IPS-18c (cell line): ENCODE data around the gene CDC25B.

Source experiments
- H3K4me3 ChIP-seq: 2 replicates; pipeline ENCODE4 v1.7.0; 2013; ENCODE audit warnings: low read depth, mild to moderate bottlenecking, low read length, moderate library complexity; ENCODE audit not compliant: insufficient read depth
- H3K9me3 ChIP-seq: one replicate; pipeline ENCODE4 v1.6.1; 2013; ENCODE audit warnings: mild to moderate bottlenecking, low read length, moderate library complexity; ENCODE audit not compliant: control insufficient read depth, insufficient read depth

CDC25B gene

DNA sequence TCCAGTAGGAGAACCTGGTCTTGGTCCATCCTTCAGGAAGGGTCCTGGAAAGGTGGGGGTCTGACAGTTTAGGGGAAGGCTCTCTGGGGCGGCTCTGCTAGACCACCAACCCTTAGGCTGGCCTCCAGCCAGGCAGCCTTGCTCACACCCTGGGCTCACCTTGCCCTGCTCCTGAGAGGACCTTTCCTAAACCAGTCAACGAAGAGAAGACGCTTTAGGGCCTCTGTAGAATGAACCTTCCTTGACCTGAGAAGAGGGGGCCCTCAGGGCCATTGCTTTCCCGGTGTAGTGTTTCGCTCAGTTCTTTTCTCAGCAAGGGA, 1.1 kb downstream of the CDC25B start:
- H3K4me3 ChIP-seq, result peak overlapping the region; percentile 73; the same call in 1 of the 2 replicates
- no peaks in the 10 kb centered on the region for H3K9me3 ChIP-seq

DNA sequence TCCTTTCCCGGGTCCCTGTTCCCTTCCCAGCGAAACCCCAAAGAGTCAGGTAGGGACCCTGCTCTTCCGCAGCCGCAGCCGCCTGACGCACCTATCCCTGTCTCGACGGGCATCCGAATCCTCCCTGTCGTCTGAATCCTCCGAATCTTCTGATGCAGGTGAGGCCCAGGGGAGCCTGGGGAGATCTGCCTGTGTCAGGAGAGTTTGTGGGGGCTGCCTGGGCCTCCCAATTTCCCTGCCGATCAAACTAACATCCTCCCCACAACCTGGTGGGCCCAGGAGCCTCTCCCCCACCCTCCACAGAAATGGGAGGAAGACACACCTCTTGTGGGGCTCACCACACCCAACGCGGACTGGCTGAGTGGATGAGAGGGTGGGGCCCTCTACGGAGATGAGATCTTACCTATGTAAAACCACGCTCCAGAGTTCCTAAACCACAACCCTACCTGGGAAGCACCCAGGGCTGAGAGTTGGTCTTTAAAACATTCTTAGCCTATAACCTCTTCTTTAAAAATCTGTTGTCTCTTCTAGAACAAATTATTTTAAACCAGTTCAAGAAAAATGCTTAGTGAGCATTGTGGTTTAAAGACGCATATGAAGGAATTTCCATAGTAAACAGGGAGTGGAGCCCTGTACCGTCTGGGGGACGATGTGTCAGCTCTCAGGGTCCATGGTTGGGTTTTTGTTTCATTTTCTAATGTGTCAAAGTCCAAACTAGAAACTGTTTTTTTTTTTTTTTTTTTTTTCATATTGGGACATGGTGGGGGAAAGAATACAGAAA, 1.7 kb downstream of the CDC25B start:
- Histone ChIP-seq H3K9me3 (no peaks in the 10 kb centered on the region), H3K4me3 (no peak overlapping the region)

DNA sequence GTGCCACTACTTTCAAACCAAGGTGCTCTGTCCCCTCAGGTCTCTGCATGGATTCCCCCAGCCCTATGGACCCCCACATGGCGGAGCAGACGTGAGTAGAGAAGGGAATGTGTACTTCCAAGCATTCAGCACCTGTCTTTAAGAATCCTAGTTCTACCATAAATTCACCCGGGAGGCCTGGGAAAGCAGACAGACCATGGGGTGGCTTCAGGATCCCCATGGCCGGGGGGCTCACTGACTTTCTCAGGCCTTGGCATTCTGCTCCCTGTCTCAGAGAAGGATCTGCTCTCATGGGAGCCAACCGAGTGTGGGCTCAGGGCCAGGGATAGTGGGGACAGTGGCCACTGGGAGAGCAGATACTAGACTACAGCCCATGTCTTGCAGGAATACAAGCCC, 2.3 kb downstream of the CDC25B start:
- Histone ChIP-seq H3K9me3 (no peaks in the 10 kb centered on the region), H3K4me3 (no peak overlapping the region)

DNA sequence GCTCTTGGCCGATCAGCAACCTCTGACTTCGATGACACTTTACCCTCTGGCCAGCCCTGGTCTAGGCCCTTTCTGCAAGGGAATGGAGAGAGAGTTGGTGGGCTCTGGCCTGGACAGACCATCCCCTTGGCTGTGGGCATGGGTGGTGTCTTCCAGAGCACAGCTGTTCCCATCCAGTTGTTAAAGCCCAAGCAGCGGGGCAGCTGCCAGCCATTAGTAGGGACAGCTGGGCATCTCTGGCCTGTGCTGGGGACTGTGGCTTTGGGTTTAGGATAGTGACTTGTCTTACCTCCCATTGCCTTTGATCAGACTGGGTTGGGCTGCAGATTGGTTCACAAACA, 2.8 kb downstream of the CDC25B start:
- no peak overlapping the region for H3K4me3 ChIP-seq
- no peaks in the 10 kb centered on the region for H3K9me3 ChIP-seq

DNA sequence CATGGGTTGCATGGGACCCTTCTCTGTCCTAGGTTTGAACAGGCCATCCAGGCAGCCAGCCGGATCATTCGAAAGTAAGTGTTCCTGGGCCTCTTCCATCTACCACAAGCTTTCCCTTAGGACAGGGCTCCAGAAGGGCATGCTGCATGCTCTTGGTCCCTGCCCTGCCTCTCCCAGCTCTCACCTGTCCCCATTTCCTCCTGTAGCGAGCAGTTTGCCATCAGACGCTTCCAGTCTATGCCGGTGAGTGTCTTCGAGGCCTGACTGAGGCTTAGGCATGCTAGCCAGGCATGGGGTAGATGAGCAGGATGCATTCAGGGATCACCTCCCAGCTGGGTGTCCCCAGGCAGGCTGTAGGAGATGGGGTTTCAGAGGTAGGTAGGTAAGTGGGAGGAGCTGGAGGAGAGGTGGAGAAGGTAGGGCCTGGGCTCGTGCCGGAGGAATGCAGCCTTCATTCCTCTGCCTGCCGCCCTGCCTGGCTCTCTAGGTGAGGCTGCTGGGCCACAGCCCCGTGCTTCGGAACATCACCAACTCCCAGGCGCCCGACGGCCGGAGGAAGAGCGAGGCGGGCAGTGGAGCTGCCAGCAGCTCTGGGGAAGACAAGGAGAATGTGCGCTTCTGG, 4.3 kb downstream of the CDC25B start:
- H3K4me3 ChIP-seq, result peak overlapping the region; percentile 40

DNA sequence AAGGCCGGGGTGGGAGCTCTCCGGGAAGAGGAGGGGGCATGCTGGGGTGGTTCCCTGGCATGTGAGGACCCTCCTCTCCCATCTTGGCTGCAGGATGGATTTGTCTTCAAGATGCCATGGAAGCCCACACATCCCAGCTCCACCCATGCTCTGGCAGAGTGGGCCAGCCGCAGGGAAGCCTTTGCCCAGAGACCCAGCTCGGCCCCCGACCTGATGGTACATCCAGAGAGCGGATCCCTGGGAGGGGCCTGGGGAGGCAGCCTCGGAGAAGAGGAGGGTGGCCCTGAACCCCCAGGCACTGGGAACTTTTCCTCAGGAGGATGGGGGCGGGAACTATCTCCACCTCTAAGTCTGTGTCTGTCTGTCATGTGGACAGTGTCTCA, 4.8 kb downstream of the CDC25B start:
- Histone ChIP-seq H3K9me3 (no peaks in the 10 kb centered on the region), H3K4me3 (no peak overlapping the region)

More for the DNA sequence above, 4.3 kb downstream of the CDC25B start:
- H3K9me3 ChIP-seq, result no peaks in the 10 kb centered on the region

DNA sequence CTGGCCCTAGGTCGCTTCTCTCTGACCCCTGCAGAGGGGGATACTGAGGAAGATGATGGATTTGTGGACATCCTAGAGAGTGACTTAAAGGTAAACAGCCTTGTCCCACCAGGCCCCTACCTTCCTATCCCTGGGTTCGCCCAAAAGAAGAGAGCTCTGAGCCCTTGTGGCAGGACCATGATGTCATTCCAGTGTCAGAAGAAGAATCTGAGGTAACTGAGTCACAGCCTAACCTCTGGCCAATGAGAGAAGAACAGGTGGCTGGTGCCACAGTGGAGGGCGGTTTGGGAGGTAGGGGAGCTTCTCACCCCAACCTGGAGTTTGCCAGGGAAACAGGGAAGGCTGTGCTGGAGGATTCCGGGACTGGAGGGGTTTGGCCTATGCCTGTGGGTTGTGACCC, 5.2 kb downstream of the CDC25B start:
- no peak overlapping the region for H3K4me3 ChIP-seq
- H3K9me3 ChIP-seq, result no peaks in the 10 kb centered on the region

DNA sequence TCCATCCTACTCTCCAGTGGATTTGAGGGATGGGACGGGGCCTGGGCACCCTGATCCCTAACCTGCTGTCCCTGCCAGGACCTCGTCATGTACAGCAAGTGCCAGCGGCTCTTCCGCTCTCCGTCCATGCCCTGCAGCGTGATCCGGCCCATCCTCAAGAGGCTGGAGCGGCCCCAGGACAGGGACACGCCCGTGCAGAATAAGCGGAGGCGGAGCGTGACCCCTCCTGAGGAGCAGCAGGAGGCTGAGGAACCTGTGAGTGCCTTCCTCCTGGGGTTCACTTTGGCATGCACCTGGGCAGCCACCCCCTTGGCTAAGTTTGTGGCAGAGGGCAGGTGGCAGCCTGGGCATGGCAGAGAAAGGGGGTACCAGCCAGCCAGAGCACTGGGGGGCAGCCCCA, 5.7 kb downstream of the CDC25B start:
- no peak overlapping the region for H3K4me3 ChIP-seq
- no peaks in the 10 kb centered on the region for H3K9me3 ChIP-seq

DNA sequence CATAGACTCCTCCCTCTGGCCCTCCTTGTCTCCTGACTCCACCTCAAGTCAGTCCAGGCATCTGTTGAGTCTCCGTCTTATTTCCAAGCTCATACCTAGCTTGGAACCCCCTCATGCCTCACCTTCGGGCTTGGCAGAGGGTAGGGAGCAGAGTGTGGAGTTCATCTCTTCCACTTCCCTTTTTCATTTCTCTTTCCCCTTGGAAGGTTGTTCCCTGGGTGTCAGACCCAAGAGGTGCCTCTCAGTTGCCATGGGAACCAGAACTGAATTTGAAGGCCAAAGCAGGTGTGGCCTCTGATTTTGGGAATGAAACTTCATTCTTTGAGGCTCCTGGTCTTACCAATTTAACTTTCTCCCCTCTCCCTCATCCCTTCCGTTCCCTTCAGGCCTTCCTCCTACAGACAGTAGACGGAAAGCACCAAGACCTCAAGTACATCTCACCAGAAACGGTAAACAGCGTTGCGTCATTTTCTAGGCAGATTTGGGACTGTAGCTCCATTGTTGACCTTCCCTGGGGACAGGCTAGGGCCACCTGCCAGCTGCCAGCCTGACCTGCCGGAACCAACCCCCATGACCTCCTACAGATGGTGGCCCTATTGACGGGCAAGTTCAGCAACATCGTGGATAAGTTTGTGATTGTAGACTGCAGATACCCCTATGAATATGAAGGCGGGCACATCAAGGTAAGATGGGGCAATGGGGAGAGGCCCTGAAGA, 6.6 kb downstream of the CDC25B start:
- H3K9me3 ChIP-seq, result no peaks in the 10 kb centered on the region
- H3K4me3 ChIP-seq, result no peak overlapping the region

DNA sequence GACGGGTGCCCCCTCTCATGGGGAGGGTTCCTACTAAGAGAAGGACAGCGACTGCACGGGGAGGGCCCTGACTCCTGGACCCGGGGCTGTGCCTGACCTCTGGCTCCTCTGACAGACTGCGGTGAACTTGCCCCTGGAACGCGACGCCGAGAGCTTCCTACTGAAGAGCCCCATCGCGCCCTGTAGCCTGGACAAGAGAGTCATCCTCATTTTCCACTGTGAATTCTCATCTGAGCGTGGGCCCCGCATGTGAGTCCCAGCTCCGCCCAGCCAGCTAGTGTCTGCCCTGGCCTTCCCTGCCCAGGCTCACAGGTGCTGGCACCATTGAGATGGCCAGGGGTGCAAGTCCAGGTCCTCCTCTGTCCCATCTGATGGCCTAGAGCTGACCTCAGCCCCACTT, 7.2 kb downstream of the CDC25B start:
- H3K9me3 ChIP-seq, result no peaks in the 10 kb centered on the region
- no peak overlapping the region for H3K4me3 ChIP-seq

DNA sequence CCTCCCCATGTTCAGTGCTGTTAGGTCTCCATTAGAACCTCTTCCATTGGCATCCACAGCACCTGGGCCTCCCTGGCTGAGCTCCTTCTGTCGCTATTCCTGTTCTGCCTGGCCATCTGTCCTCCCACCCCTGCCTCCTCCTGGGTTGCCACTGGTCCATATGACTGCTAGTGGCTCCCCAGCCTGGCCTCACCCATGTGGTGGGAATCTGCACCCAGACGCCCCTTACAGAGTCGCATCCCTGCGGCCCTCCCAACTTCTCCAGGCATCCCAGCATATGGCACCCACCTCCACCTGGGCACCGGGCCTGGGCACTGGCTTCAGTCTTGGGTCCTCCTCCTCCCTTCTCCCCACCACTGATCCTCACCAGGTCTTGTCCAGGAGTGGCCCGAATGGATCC, 7.7 kb downstream of the CDC25B start:
- Histone ChIP-seq H3K9me3 (no peaks in the 10 kb centered on the region), H3K4me3 (no peak overlapping the region)

DNA sequence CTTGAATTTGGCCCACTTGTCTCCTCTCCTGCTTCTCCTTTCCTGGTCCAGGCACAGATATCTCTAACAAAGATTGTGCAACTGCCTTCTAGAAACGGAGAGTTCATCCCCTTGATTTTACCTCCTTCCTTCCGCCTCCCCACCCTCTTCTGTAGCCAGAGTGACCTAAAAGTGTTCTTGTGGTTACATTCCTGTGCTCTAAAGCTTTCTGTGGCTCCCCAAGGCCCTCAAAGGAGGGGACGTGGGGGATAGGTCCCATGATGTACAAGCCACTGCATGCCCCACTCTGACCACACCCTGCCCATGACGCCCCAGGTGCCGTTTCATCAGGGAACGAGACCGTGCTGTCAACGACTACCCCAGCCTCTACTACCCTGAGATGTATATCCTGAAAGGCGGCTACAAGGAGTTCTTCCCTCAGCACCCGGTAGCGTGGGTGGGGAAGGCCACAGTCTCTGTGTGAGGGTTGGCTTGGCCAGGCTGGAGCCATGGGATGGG, 8.2 kb downstream of the CDC25B start:
- Histone ChIP-seq H3K9me3 (no peaks in the 10 kb centered on the region), H3K4me3 (no peak overlapping the region)

DNA sequence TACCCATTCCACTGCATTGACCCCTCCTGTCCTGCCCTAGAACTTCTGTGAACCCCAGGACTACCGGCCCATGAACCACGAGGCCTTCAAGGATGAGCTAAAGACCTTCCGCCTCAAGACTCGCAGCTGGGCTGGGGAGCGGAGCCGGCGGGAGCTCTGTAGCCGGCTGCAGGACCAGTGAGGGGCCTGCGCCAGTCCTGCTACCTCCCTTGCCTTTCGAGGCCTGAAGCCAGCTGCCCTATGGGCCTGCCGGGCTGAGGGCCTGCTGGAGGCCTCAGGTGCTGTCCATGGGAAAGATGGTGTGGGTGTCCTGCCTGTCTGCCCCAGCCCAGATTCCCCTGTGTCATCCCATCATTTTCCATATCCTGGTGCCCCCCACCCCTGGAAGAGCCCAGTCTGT, 8.7 kb downstream of the CDC25B start:
- Histone ChIP-seq H3K9me3 (no peaks in the 10 kb centered on the region), H3K4me3 (no peak overlapping the region)

DNA sequence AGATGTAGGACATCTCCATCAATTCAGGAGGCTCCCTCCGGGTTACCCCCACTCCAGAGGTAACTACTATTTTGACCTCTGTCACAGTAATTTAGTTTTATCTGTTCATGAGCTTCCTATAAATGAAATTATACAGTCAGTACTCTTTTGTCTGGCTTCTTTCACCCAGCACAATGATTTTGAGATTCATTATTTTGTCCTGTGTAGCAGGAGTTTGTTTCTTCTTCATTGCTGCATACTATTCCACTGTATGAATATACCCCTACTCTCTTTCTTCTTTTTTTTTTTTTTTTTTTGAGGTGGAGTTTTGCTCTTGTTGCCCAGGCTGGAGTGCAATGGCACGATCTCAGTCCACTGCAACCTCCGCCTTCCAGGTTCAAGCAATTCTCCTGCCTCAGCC, 12.4 kb downstream of the CDC25B start:
- Histone ChIP-seq H3K4me3 (no peak overlapping the region), H3K9me3 (no peaks in the 10 kb centered on the region)

DNA sequence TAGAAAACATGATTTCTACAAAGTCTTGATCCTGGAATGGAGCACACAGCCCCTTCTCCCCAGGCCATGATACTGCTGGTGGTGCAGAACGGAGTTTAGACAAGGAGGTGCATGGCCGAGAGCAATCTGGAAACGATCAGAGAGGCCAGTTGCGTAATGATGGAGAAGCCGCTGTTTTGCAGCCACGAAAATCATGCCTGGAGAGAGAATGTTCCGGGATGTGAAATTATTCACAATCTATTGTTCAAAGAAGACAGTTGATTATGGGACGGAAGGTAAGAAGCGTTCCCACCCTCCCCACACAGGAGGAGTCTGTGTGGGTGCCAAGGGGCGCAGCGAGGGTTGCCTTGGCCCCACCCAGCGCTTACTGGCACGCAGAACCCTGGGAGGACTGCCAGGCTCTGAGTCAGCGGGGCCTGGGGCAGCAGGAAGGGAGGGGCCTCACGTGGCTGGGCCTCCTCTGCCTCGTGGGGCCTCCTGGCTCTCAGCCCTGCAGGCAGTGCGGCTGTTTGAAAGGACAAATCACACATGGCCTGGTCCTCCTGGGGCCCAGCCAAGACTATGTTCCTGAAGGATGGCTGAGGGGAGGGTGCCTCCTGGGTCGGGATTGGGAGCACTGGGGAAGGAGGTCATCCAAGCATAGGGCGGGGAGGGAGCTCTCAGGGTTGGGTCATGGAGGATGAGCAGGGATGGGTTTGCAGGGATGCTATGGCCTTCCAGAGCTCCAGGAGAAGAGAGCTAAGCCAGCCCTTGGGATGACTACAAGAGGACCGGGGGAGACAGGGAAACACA, 15.6 kb downstream of the CDC25B start:
- Histone ChIP-seq H3K9me3 (no peaks in the 10 kb centered on the region), H3K4me3 (no peak overlapping the region)

DNA sequence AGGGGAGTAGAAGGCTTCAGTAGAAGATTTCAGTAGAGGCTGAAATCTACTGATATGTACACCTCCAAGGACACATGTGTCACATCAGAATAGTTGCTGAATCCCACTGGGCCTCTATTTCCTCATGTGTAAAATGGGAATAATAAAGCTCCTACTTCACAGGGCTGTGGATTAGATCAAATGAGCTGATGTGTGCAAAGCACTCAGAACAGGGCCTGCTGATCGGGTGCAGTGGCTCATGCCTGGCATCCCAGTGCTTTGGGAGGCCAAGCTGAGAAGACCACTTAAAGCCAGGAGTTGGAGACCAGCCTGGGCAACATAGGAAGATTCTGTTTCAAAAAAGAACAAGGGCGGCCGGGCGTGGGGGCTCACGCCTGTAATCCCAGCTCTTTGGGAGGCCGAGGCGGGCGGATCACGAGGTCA, 16.2 kb downstream of the CDC25B start:
- Histone ChIP-seq H3K9me3 (no peaks in the 10 kb centered on the region), H3K4me3 (no peak overlapping the region)

DNA sequence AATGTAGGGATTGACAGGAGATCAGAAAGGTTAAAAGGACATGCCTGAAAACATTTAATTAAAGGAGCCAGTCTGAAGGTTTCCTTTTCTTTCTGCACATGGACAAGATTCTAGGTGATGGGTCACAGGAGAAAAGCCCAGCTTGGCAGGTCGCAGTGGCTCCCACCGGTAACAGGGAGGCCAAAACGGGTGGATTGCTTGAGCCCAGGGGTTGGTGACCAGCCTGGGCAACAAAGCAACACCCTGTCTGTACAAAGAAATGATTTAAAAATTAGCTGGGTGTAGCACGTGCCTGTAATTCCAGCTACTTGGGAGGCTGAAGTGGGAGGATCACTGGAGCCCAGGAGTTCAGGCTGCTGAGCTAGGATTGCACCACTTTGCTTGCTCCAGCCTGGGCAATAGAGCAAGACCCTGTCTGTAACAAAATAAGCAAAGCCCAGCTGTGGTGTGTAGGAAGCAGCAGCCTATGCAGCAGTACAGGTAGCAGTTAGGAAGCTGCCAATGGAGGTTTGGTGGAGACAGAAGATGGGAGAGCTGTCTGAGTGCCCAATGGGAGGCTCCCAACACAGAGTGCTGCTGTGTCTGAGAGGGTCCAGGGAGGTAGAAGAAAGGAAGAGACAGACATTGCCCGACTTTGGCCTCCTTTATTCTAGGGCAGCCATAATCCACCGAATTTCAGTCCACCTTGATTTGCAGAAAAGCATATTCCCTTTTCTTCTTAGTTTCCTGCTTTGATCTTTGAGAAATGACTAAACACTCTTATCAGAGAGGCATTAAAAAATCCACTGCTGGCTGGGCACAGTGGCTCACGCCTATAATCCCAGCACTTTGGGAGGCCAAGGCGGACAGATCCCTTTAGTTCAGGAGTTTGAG, 17.1 kb downstream of the CDC25B start:
- H3K9me3 ChIP-seq, result no peaks in the 10 kb centered on the region
- no peak overlapping the region for H3K4me3 ChIP-seq
